ENCODE results near the gene SUPT3H. TPM values are rescaled to one million over a fixed set of nuclear protein-coding genes. Genes with fewer than 3 reads are reported as not detected.

SUPT3H gene
- total and polyA plus RNA-seq, 2 of the 8 experiments (the other 6 are each of a cell fraction or from before 2014, with no cell fraction given), result 18.8 to 23.0 TPM

GRCh38 chr6:44892579-44892978, 485.2 kb downstream of the SUPT3H start:
- no peak overlapping the region for H3K18ac ChIP-seq (ENCODE audit: extremely low read depth, low read length)
- no peak overlapping the region for H2AK5ac ChIP-seq (ENCODE audit: low read depth, low read length)
- FAIRE-seq (no peak), DNase-seq (ENCODE audit: low read depth in 1 of 2, low spot score in 2 of 2) (no peak)
- H3K4me3 ChIP-seq (ENCODE audit: extremely low read depth in 1 of 4, insufficient read depth in 2 of 4, low read depth in 3 of 4, low read length in 4 of 4), result no peak overlapping the region
- no peak for TF ChIP-seq NANOG (IDR thresholded peaks at IDR 0.05; ENCODE audit: insufficient read depth, low read depth, low read length, poor library complexity, severe bottlenecking)
- TF ChIP-seq SP1 (IDR thresholded peaks at IDR 0.05; ENCODE audit: low read depth, low read length), result no peak
- TF ChIP-seq POLR2AphosphoS5 (IDR thresholded peaks at IDR 0.05; ENCODE audit: low read depth, low read length), result no peak
- no peak for TF ChIP-seq GABPA (IDR thresholded peaks at IDR 0.05; ENCODE audit: borderline replicate concordance, insufficient read depth, low read length)
- TF ChIP-seq JUN (IDR thresholded peaks at IDR 0.05; ENCODE audit: low read depth, low read length), result no peak
- TF ChIP-seq RFX5 (IDR thresholded peaks at IDR 0.05; ENCODE audit: borderline replicate concordance, low read depth, low read length), result no peak
- TF ChIP-seq TCF12 (IDR thresholded peaks at IDR 0.05; ENCODE audit: low read depth, low read length), result no peak
- no peak for TF ChIP-seq E2F6 (IDR thresholded peaks at IDR 0.05)
- no peak for TF ChIP-seq HDAC6 (IDR thresholded peaks at IDR 0.05; ENCODE audit: low read depth, low read length)
- no peak for TF ChIP-seq RXRA (IDR thresholded peaks at IDR 0.05; ENCODE audit: insufficient read depth, low read depth, low read length)
- no peak for TF ChIP-seq ASH2L (IDR thresholded peaks at IDR 0.05; ENCODE audit: low read length)
- no peak for TF ChIP-seq BCL11A (IDR thresholded peaks at IDR 0.05; ENCODE audit: low read depth in 2 of 2, low read length in 2 of 2)
- TF ChIP-seq KDM5A (IDR thresholded peaks at IDR 0.05; ENCODE audit: low read length), result no peak
- no peaks in the 10 kb centered on the region; a peak in 1 of 8 replicates for H3K36me3 ChIP-seq (ENCODE audit: control insufficient read depth in 2 of 4, insufficient read depth in 4 of 4, low read length in 3 of 4)
- no peak overlapping the region for H2AFZ ChIP-seq (ENCODE audit: low read length)
- ChIA-PET POLR2A (ENCODE audit: partially characterized antibody) (no interaction called here), CTCF (ENCODE audit: partially characterized antibody) (interaction anchor here (0.6 to 0.8 kb wide), 2 partner anchors 27 to 192 kb away, joined by 3 to 5 read pairs; no protein-coding TSS in a partner anchor)
- no peaks in the 10 kb centered on the region for H3K23me2 ChIP-seq (ENCODE audit: low read depth, low read length)
- no peak overlapping the region for H3K4ac ChIP-seq (replicated peaks; ENCODE audit: insufficient read length, low read depth, low read length)
- H2BK20ac ChIP-seq (ENCODE audit: low read length), result no peak overlapping the region
- no peaks in the 10 kb centered on the region for H3K4me1 ChIP-seq (replicated peaks in 1 of 4; ENCODE audit: control insufficient read depth in 3 of 4, insufficient read depth in 4 of 4, low read length in 3 of 4)
- no peaks in the 10 kb centered on the region for H4K20me1 ChIP-seq (replicated peaks in 1 of 2; ENCODE audit: control insufficient read depth in 1 of 2, insufficient read depth in 2 of 2, low read length in 2 of 2)
- no peak overlapping the region for H2BK15ac ChIP-seq (ENCODE audit: low read length)
- H3K4me2 ChIP-seq (ENCODE audit: insufficient read depth in 1 of 2, low read depth in 2 of 2, low read length in 2 of 2), result no peak overlapping the region
- no peak overlapping the region for H3K56ac ChIP-seq (replicated peaks; ENCODE audit: insufficient read length, low read depth, low read length)
- H2BK12ac ChIP-seq (ENCODE audit: low read depth, low read length), result no peak overlapping the region
- no peak overlapping the region for H4K8ac ChIP-seq (ENCODE audit: extremely low read depth, insufficient read depth, low read length)
- H2BK5ac ChIP-seq (ENCODE audit: low read depth, low read length), result no peak overlapping the region
- no peak overlapping the region for H2BK120ac ChIP-seq (replicated peaks; ENCODE audit: low read depth, low read length)
- no peaks in the 10 kb centered on the region for H3K9me3 ChIP-seq (ENCODE audit: insufficient read depth in 2 of 2, low read depth in 1 of 2, low read length in 1 of 2)
- H3K27me3 ChIP-seq (replicated peaks in 1 of 4; ENCODE audit: control insufficient read depth in 3 of 4, extremely low read depth in 1 of 4, insufficient read depth in 3 of 4, low read length in 3 of 4), result no peaks in the 10 kb centered on the region
- no peak overlapping the region for H4K5ac ChIP-seq (ENCODE audit: insufficient read length, low read depth, low read length)
- H3K79me2 ChIP-seq (ENCODE audit: control insufficient read depth in 1 of 2, insufficient read depth in 2 of 2, low read length in 2 of 2), result no peaks in the 10 kb centered on the region
- no peak overlapping the region for H3K23ac ChIP-seq (ENCODE audit: insufficient read length)
- no peak overlapping the region for H3K14ac ChIP-seq (ENCODE audit: insufficient read length)
- H4K91ac ChIP-seq (replicated peaks; ENCODE audit: insufficient read length, low read length), result no peak overlapping the region
- H3K27ac ChIP-seq (ENCODE audit: low read depth, low read length), result no peak overlapping the region
- H3K79me1 ChIP-seq (ENCODE audit: low read depth, low read length), result no peaks in the 10 kb centered on the region
- H3K9ac ChIP-seq (replicated peaks in 1 of 4; ENCODE audit: extremely low read depth in 1 of 4, low read depth in 3 of 4, low read length in 3 of 4), result no peak overlapping the region
